Activated CD4-positive, CD25-positive, alpha-beta regulatory T cell treated with anti-CD3 and anti-CD28 coated beads, Interleukin-2, amount 50 U/mL, for 16 hours (primary cell): ENCODE data around the gene PPP3CA.
"Not testable (repeated sequence)": the region's sequence is repeated elsewhere in the genome, so short reads cannot be mapped to it uniquely, and the experiment has no call there.

Experiments
- DNase-seq: peaks from one replicate; pipeline ENCODE4 v3.0.0-alpha.2; 2020; ENCODE audit warnings: low read depth, low spot score

PPP3CA gene

GRCh38 chr4:101256222-101256621, 91.1 kb downstream of the PPP3CA start:
- DNase-seq: no peak

- DNase-seq: no peak
These were observed 92.5 kb downstream of the PPP3CA start for GRCh38 chr4:101254776-101255175.

GRCh38 chr4:101253121-101253520, 94.2 kb downstream of the PPP3CA start:
- no peak for DNase-seq

- DNase-seq: no peak
These were observed 94.6 kb downstream of the PPP3CA start for GRCh38 chr4:101252721-101253120.

GRCh38 chr4:101251261-101251660, 96.1 kb downstream of the PPP3CA start:
- DNase-seq: no peak

- no peak for DNase-seq
These were observed 103.0 kb downstream of the PPP3CA start for GRCh38 chr4:101244349-101244748.

- DNase-seq: no peak
These were observed 104.9 kb downstream of the PPP3CA start for GRCh38 chr4:101242441-101242840.

GRCh38 chr4:101240099-101240498, 107.2 kb downstream of the PPP3CA start:
- DNase-seq: no peak

GRCh38 chr4:101239665-101240064, 107.7 kb downstream of the PPP3CA start:
- no peak for DNase-seq

GRCh38 chr4:101238706-101239105, 108.6 kb downstream of the PPP3CA start:
- no peak for DNase-seq

GRCh38 chr4:101237773-101238172, 109.6 kb downstream of the PPP3CA start:
- DNase-seq: no peak

- DNase-seq: no peak
These were observed 111.2 kb downstream of the PPP3CA start for GRCh38 chr4:101236097-101236496.

- not testable (repeated sequence) for DNase-seq
These were observed 113.2 kb downstream of the PPP3CA start for GRCh38 chr4:101234141-101234540.

- no peak for DNase-seq
These were observed 115.1 kb downstream of the PPP3CA start for GRCh38 chr4:101232074-101232776.

GRCh38 chr4:101230801-101231426, 116.4 kb downstream of the PPP3CA start:
- DNase-seq: no peak

- no peak for DNase-seq
These were observed 118.2 kb downstream of the PPP3CA start for GRCh38 chr4:101229116-101229515.

GRCh38 chr4:101227715-101228114, 119.6 kb downstream of the PPP3CA start:
- no peak for DNase-seq

- no peak for DNase-seq
These were observed 122.7 kb downstream of the PPP3CA start for GRCh38 chr4:101224358-101225218.

GRCh38 chr4:101222156-101222845, 125.0 kb downstream of the PPP3CA start:
- no peak for DNase-seq

- no peak for DNase-seq
These were observed 126.0 kb downstream of the PPP3CA start for GRCh38 chr4:101221294-101221693.

- DNase-seq: no peak
These were observed 128.4 kb downstream of the PPP3CA start for GRCh38 chr4:101218894-101219293.

GRCh38 chr4:101218346-101218745, 129.0 kb downstream of the PPP3CA start:
- no peak for DNase-seq
